IgD-negative memory B cell (primary cell): ENCODE measurements around the gene TMEM115. TPM values are rescaled to one million over a fixed set of nuclear protein-coding genes. Genes with fewer than 3 reads are reported as not detected.

Experiments used
- H3K27ac Mint-ChIP-seq, 3 donors: one replicate each; pipeline ENCODE4 v1.8.0; 2020 to 2022; ENCODE audit warnings: mild to moderate bottlenecking in 3 of 3, mixed read lengths in 3 of 3, moderate library complexity in 1 of 3
- H3K27me3 Mint-ChIP-seq: one replicate; pipeline ENCODE4 v1.8.0; 2021; ENCODE audit warnings: mixed read lengths
- H3K36me3 Mint-ChIP-seq: one replicate; pipeline ENCODE4 v1.8.0; 2020; ENCODE audit warnings: mild to moderate bottlenecking, mixed read lengths
- H3K4me1 Mint-ChIP-seq, 3 donors: one replicate each; pipeline ENCODE4 v1.8.0; 2020 to 2022; ENCODE audit warnings: mixed read lengths in 3 of 3, mild to moderate bottlenecking in 1 of 3
- H3K4me3 Mint-ChIP-seq, 4 donors: one replicate each; pipeline ENCODE4 v1.8.0; 2020 to 2022; ENCODE audit warnings: mild to moderate bottlenecking in 4 of 4, mixed read lengths in 4 of 4, moderate library complexity in 3 of 4
- H3K9me3 Mint-ChIP-seq, 3 donors: one replicate each; pipeline ENCODE4 v1.8.0; 2020 to 2021; ENCODE audit warnings: mixed read lengths in 3 of 3, mild to moderate bottlenecking in 1 of 3
- polyA plus RNA-seq: library from polyadenylated mRNA; unstranded; fragments of 300-500 nt; fragmentation: Illumina TruSeq; gene quantifications from one replicate; pipeline ENCODE4 v1.2.3, GENCODE V29; 2021

Gene TMEM115
- polyA plus RNA-seq, 1 donor from 2014 or later: 33.9 TPM

GRCh38 chr3:50385754-50386153 is 26.4 kb upstream of the TMEM115 start:
- no peaks in the 10 kb centered on the region for H3K36me3 Mint-ChIP-seq
- peaks cover 2% of the 10 kb centered on the region for H3K27me3 Mint-ChIP-seq
- no peak overlapping the region for H3K4me3 Mint-ChIP-seq
- H3K9me3 Mint-ChIP-seq: no peaks in the 10 kb centered on the region
- H3K4me1 Mint-ChIP-seq: no peaks in the 10 kb centered on the region
- H3K27ac Mint-ChIP-seq: peak overlapping the region in 1 of 3 donors; percentile 46

- H3K27me3 Mint-ChIP-seq: peaks cover 2% of the 10 kb centered on the region
- no peak overlapping the region for H3K27ac Mint-ChIP-seq
- no peaks in the 10 kb centered on the region for H3K36me3 Mint-ChIP-seq
- H3K4me1 Mint-ChIP-seq: no peaks in the 10 kb centered on the region
- H3K4me3 Mint-ChIP-seq: no peak overlapping the region
- no peaks in the 10 kb centered on the region for H3K9me3 Mint-ChIP-seq
Observed at GRCh38 chr3:50383750-50384149, 24.4 kb upstream of the TMEM115 start.

DNA sequence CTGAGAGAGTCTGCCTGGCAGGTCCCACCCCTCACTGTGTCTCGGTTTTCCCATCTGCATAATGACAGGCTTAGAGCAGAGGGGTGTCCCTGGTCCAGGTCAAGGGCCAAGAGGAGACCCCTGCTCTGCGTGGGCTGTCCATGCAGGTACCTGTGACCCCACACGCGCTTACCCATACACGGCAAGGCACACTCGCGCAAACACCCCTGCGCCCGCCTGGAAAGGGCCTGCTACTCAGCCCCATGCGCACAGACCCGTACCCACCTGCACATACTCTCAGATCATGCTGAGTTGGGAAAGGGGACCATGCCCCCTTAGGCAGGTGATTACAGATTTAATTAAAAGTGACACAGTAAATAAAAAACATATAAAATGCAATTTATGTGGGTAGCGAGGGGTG is 23.4 kb upstream of the TMEM115 start:
- H3K9me3 Mint-ChIP-seq: no peaks in the 10 kb centered on the region
- no peak overlapping the region for H3K27ac Mint-ChIP-seq
- no peaks in the 10 kb centered on the region for H3K4me1 Mint-ChIP-seq
- peaks cover 2% of the 10 kb centered on the region for H3K27me3 Mint-ChIP-seq
- H3K4me3 Mint-ChIP-seq: no peak overlapping the region
- no peaks in the 10 kb centered on the region for H3K36me3 Mint-ChIP-seq

DNA sequence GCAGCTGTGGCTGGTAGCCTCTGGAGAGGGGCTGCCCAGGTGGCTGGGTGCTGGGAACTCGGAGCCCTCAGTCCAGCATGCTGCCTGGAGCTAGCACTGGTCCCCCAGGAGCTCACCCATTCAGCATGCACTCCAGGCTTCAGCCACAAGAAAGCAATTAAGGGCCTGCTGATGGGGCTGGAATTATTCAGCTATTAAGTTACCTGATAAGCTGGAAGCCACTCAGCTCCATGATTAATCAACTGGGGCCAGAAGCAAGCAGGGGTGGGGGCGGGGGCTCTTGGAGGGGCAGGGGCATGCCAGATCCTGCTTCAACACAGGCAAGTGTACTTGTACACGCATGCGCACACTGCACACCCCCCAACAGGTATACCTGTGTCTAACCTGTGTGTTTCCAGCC is 22.1 kb upstream of the TMEM115 start:
- H3K27me3 Mint-ChIP-seq: peaks cover 2% of the 10 kb centered on the region
- H3K27ac Mint-ChIP-seq: no peak overlapping the region
- no peak overlapping the region for H3K4me3 Mint-ChIP-seq
- no peaks in the 10 kb centered on the region for H3K4me1 Mint-ChIP-seq
- no peaks in the 10 kb centered on the region for H3K9me3 Mint-ChIP-seq
- H3K36me3 Mint-ChIP-seq: no peaks in the 10 kb centered on the region

GRCh38 chr3:50380405-50381085 is 21.2 kb upstream of the TMEM115 start:
- no peak overlapping the region for H3K4me3 Mint-ChIP-seq

GRCh38 chr3:50378757-50379156 is 19.4 kb upstream of the TMEM115 start:
- H3K36me3 Mint-ChIP-seq: no peaks in the 10 kb centered on the region
- H3K27ac Mint-ChIP-seq: no peak overlapping the region
- H3K4me1 Mint-ChIP-seq: no peaks in the 10 kb centered on the region
- no peaks in the 10 kb centered on the region for H3K27me3 Mint-ChIP-seq
- H3K4me3 Mint-ChIP-seq: no peak overlapping the region
- no peaks in the 10 kb centered on the region for H3K9me3 Mint-ChIP-seq

More at GRCh38 chr3:50380405-50381085, 21.2 kb upstream of the TMEM115 start:
- Mint-ChIP-seq H3K27me3 (no peaks in the 10 kb centered on the region), H3K27ac (no peak overlapping the region), H3K4me1 (no peaks in the 10 kb centered on the region), H3K9me3 (no peaks in the 10 kb centered on the region), H3K36me3 (no peaks in the 10 kb centered on the region)

DNA sequence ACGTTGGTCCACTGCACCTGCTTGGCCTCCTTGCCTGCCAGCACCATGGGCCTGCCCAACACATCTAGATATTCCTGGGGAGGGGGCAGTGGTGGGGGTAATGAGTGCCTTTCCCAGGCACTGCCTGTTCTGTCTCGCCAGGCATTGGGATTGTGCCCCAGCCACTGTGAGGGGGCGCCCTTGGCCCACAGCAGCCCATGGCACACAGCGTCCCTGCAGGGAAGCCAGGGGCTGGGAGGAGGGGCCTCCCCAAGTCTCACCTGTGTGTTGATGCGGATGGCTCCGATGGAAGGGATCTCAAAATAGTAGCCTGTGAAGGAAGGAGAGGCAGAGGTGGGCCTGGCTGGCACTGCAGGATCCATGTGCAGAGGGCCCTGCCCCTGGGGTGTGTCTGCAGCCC is 18.7 kb upstream of the TMEM115 start:
- H3K4me1 Mint-ChIP-seq: no peaks in the 10 kb centered on the region
- H3K27ac Mint-ChIP-seq: no peak overlapping the region
- H3K36me3 Mint-ChIP-seq: no peaks in the 10 kb centered on the region
- no peak overlapping the region for H3K4me3 Mint-ChIP-seq
- no peaks in the 10 kb centered on the region for H3K9me3 Mint-ChIP-seq
- H3K27me3 Mint-ChIP-seq: no peaks in the 10 kb centered on the region

GRCh38 chr3:50375258-50375931 is 16.1 kb upstream of the TMEM115 start:
- no peaks in the 10 kb centered on the region for H3K36me3 Mint-ChIP-seq

GRCh38 chr3:50374363-50375257 is 15.3 kb upstream of the TMEM115 start:
- Mint-ChIP-seq H3K36me3 (no peaks in the 10 kb centered on the region), H3K9me3 (no peaks in the 10 kb centered on the region), H3K4me1 (peaks cover 0 to 2% (median 0%) of the 10 kb centered on the region in 3 donors), H3K27me3 (peaks cover under 1% of the 10 kb centered on the region), H3K4me3 (no peak overlapping the region), H3K27ac (no peak overlapping the region)

More at GRCh38 chr3:50375258-50375931, 16.1 kb upstream of the TMEM115 start:
- peaks cover 0 to 2% (median 0%) of the 10 kb centered on the region in 3 donors for H3K4me1 Mint-ChIP-seq
- no peaks in the 10 kb centered on the region for H3K9me3 Mint-ChIP-seq
- no peak overlapping the region for H3K4me3 Mint-ChIP-seq
- no peaks in the 10 kb centered on the region for H3K27me3 Mint-ChIP-seq
- H3K27ac Mint-ChIP-seq: no peak overlapping the region

GRCh38 chr3:50373146-50374051 is 14.1 kb upstream of the TMEM115 start:
- Mint-ChIP-seq H3K4me1 (peaks cover 0 to 2% (median 0%) of the 10 kb centered on the region in 3 donors), H3K9me3 (no peaks in the 10 kb centered on the region), H3K27ac (no peak overlapping the region), H3K27me3 (peaks cover 2% of the 10 kb centered on the region), H3K36me3 (no peaks in the 10 kb centered on the region), H3K4me3 (no peak overlapping the region)

GRCh38 chr3:50372349-50372748 is 13.0 kb upstream of the TMEM115 start:
- peaks cover 2% of the 10 kb centered on the region for H3K27me3 Mint-ChIP-seq
- no peaks in the 10 kb centered on the region for H3K9me3 Mint-ChIP-seq
- no peaks in the 10 kb centered on the region for H3K36me3 Mint-ChIP-seq
- H3K4me1 Mint-ChIP-seq: peaks cover 0 to 2% (median 2%) of the 10 kb centered on the region in 3 donors
- no peak overlapping the region for H3K4me3 Mint-ChIP-seq
- H3K27ac Mint-ChIP-seq: no peak overlapping the region

GRCh38 chr3:50371133-50371685 is 11.9 kb upstream of the TMEM115 start:
- H3K27me3 Mint-ChIP-seq: peaks cover 2% of the 10 kb centered on the region
- H3K4me1 Mint-ChIP-seq: peaks cover 0 to 5% (median 5%) of the 10 kb centered on the region in 3 donors
- no peak overlapping the region for H3K4me3 Mint-ChIP-seq
- H3K9me3 Mint-ChIP-seq: no peaks in the 10 kb centered on the region
- no peak overlapping the region for H3K27ac Mint-ChIP-seq
- no peaks in the 10 kb centered on the region for H3K36me3 Mint-ChIP-seq

DNA sequence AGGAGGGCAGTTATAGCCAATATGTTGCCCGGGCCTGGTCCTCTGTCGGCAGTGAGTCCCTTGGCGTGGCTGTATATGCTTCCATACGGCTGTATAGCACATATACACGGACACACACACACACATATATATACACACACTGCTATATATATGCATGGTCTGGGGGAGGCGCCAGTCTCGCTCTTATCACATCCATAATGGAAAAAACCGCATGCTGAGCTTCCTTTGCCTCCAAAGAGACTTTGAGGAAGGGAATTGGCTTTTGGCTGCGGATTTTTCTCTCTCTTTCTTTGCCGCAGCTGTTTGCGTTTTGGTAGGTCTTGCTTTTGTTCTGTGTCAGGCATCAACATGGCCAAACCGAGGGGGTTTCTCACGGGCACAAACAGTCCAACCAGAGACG is 11.3 kb upstream of the TMEM115 start:
- no peaks in the 10 kb centered on the region for H3K36me3 Mint-ChIP-seq
- no peaks in the 10 kb centered on the region for H3K9me3 Mint-ChIP-seq
- peak overlapping the region in 1 of 4 donors; percentile 60 for H3K4me3 Mint-ChIP-seq
- H3K27ac Mint-ChIP-seq: no peak overlapping the region
- peaks cover 2% of the 10 kb centered on the region for H3K27me3 Mint-ChIP-seq
- peaks cover 0 to 8% (median 6%) of the 10 kb centered on the region in 3 donors for H3K4me1 Mint-ChIP-seq

DNA sequence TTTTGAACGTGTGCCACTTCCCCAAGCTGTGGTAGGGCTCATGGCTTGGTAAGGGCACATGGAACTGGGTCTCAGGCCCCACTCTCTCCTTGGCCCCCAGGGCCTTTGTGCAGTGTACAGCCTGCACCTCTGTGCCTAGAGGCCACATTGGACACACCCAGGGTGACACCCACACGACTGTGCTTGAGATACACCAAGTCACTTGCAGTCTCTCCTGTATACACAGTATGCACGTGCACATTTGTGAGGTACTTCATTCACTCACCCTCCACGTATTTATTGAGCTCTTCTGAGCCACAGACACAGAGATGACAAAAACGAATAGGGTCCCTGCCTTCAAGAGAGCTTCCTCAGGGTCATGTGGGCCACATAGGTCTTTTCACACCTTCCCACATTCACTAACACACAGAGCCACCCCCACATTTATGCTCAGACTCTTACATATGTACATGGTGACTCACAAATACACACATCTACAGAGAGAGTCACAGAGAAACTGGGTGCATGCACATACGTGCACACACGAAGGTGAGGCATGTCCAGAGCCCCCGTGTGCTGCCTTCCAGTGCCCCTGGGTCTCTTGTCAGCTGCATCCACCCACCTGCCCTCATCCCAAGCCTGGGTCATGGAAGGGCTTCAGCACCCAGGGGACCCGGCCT is 9.8 kb upstream of the TMEM115 start:
- Mint-ChIP-seq H3K36me3 (no peaks in the 10 kb centered on the region), H3K9me3 (no peaks in the 10 kb centered on the region), H3K27ac (no peak overlapping the region), H3K27me3 (peaks cover 2% of the 10 kb centered on the region), H3K4me3 (peak overlapping the region in 1 of 4 donors; percentile 58), H3K4me1 (peaks cover 0 to 11% (median 6%) of the 10 kb centered on the region in 3 donors)
